Adrenal gland (tissue), 12 donors: Measurements from ENCODE around the gene AKAP7. TPM values are rescaled to one million over a fixed set of nuclear protein-coding genes. Genes with fewer than 3 reads are reported as not detected.
A peak's percentile ranks its signal among the peaks of the same experiment; 100 is the strongest.

Experiments used
- DNase-seq, 7 donors: peaks; one replicate each; pipeline ENCODE4 v3.0.0-alpha.2; 2019 to 2020
- H3K27ac ChIP-seq, 5 donors: fragments of 200-600 bp; sonication (generic) in 4 of 5; 1 replicate in 3 of 5; 2 replicates in 2 of 5; pipeline versions ENCODE4 v1.5.1 to v1.8.0; 2016 to 2020; ENCODE audit warnings: mild to moderate bottlenecking in 1 of 5
- H3K27me3 ChIP-seq: fragments of 200-600 bp; 2 replicates; pipeline ENCODE4 v1.8.0; 2021
- H3K36me3 ChIP-seq, 2 donors: fragments of 200-600 bp; replicated peaks in 1 of 2; 1 replicate in 1 of 2; 2 replicates in 1 of 2; pipeline versions ENCODE4 v1.5.1 to v1.8.0; 2018 to 2022
- H3K4me1 ChIP-seq, 2 donors: fragments of 200-600 bp; replicated peaks in 1 of 2; 1 replicate in 1 of 2; 2 replicates in 1 of 2; pipeline versions ENCODE4 v1.5.1 to v1.8.0; 2018 to 2021
- H3K4me3 ChIP-seq, 4 donors: fragments of 200-600 bp; sonication (generic) in 3 of 4; one replicate each; pipeline ENCODE4 v1.5.1; 2016 to 2018
- H3K9me3 ChIP-seq, 3 donors: fragments of 200-600 bp; sonication (generic) in 1 of 3; replicated peaks in 1 of 3; 1 replicate in 2 of 3; 2 replicates in 1 of 3; pipeline versions ENCODE4 v1.5.1 to v1.8.0; 2016 to 2021
- CTCF ChIP-seq, 6 experiments: fragments of 450-650 bp in 4 of 6; fragments of 200-600 bp in 2 of 6; sonication (generic) in 1 of 6; IDR thresholded peaks; 1 replicate in 5 of 6; 2 replicates in 1 of 6; pipeline versions ENCODE4 v1.5.1 to v1.8.0; 2016 to 2021; ENCODE audit warnings: antibody characterized with exemption in 6 of 6, mild to moderate bottlenecking in 2 of 6, moderate library complexity in 1 of 6
- POLR2A ChIP-seq, 2 donors: fragments of 450-650 bp; IDR thresholded peaks; one replicate each; pipeline ENCODE4 v1.6.1; 2017; ENCODE audit warnings: antibody characterized with exemption in 2 of 2, mild to moderate bottlenecking in 2 of 2, moderate library complexity in 1 of 2
- WGBS, 4 donors: extraction: QIAGEN DNeasy Blood & Tissue Kit in 2 of 4; methylation state at CpG; one replicate each; pipeline versions ENCODE4 v1.1.5 to v1.1.7; 2013 to 2017; 5-methylcytosine and 5-hydroxymethylcytosine counted together
- intact Hi-C, 2 donors: fragments of 100-400 bp; cut with DNase I; formaldehyde crosslinking; loops; one replicate each; pipeline versions ENCODE4 v1.14.1 to v1.15.0; 2022 to 2023
- polyA plus RNA-seq, 3 donors: library from polyadenylated mRNA; stranded (reverse); fragments of 200-250 nt in 2 of 3; fragments of 350-450 nt in 1 of 3; fragmentation: Illumina TruSeq in 1 of 3; extraction: RNeasy Lipid Tissue Mini Kit (QIAGEN cat#74804) in 1 of 3; gene quantifications; one replicate each; pipeline ENCODE4 v1.2.3, GENCODE V29; 2013 to 2014
- total RNA-seq, 9 donors: library from RNA; depleted of rRNA in 4 of 9; stranded (reverse); fragments of >200 nt in 4 of 9; fragments of 120-200 nt in 1 of 9; fragmentation: NEBNext Ultra II Directional in 1 of 9; extraction: Animal tissue kit (Norgen Biotek cat#: 25700) in 1 of 9; gene quantifications; one replicate each; pipeline versions ENCODE4 v1.1.0 to v1.2.4, GENCODE V29; 2013 to 2023
- donor health status: healthy with polysubstance abuse.
- donor health status: Bipolar disorder and iron deficiency.
- donor health status: DM: yes; HTN: yes; CAD: no.
- donor health status: DM: no; HTN: no; CAD: no.
- donor health status: DM: no; HTN: no; CAD: no.
- donor health status: DM: yes; HTN: yes; CAD: no.

AKAP7 gene
- total and polyA plus RNA-seq, 12 donors, result 36.2 to 165 (median 62.2) TPM

GRCh38 chr6:131225959-131226358, 90.7 kb downstream of the AKAP7 start:
- H3K36me3 ChIP-seq, result no peaks in the 10 kb centered on the region
- 67 to 83% (median 73%) methylated on average over 3 of the region's 3 CpGs for WGBS, 4 donors
- peaks cover 0 to 6% of the 10 kb centered on the region in 2 donors for H3K4me1 ChIP-seq
- no peaks in the 10 kb centered on the region for H3K27me3 ChIP-seq
- intact Hi-C loops, result no loop called here
- no peak overlapping the region for H3K4me3 ChIP-seq
- H3K9me3 ChIP-seq, result no peaks in the 10 kb centered on the region
- no peak overlapping the region for H3K27ac ChIP-seq
- DNase-seq, result no peak
- no peak for TF ChIP-seq POLR2A (IDR thresholded peaks at IDR 0.05)
- TF ChIP-seq CTCF (IDR thresholded peaks at IDR 0.05), result no peak

- DNase-seq, result no peak
- no peak for TF ChIP-seq CTCF (IDR thresholded peaks at IDR 0.05)
- no peak for TF ChIP-seq POLR2A (IDR thresholded peaks at IDR 0.05)
- no peak overlapping the region for H3K27ac ChIP-seq
- H3K9me3 ChIP-seq, result no peaks in the 10 kb centered on the region
- no peaks in the 10 kb centered on the region for H3K27me3 ChIP-seq
- H3K4me3 ChIP-seq, result no peak overlapping the region
- WGBS, 4 donors, result 77 to 86% (median 82%) methylated on average over 5 of the region's 5 CpGs
- H3K4me1 ChIP-seq, result peaks cover 0 to 6% of the 10 kb centered on the region in 2 donors
- H3K36me3 ChIP-seq, result no peaks in the 10 kb centered on the region
- intact Hi-C loops, result no loop called here
Measured at GRCh38 chr6:131226459-131227157, 91.3 kb downstream of the AKAP7 start.

- H3K36me3 ChIP-seq, result no peaks in the 10 kb centered on the region
- intact Hi-C loops, result no loop called here
- H3K27me3 ChIP-seq, result no peaks in the 10 kb centered on the region
- 91 to 99% (median 98%) methylated on average over 3 of the region's 3 CpGs for WGBS, 4 donors
- no peak overlapping the region for H3K27ac ChIP-seq
- H3K4me1 ChIP-seq, result peaks cover 0 to 6% of the 10 kb centered on the region in 2 donors
- no peaks in the 10 kb centered on the region for H3K9me3 ChIP-seq
- TF ChIP-seq CTCF (IDR thresholded peaks at IDR 0.05) (no peak), POLR2A (IDR thresholded peaks at IDR 0.05) (no peak)
- DNase-seq, result no peak
- H3K4me3 ChIP-seq, result no peak overlapping the region
Measured at GRCh38 chr6:131227158-131227543, 91.9 kb downstream of the AKAP7 start.

GRCh38 chr6:131231103-131231502, 95.8 kb downstream of the AKAP7 start:
- Histone ChIP-seq H3K36me3 (no peaks in the 10 kb centered on the region), H3K4me1 (peaks cover 0 to 6% of the 10 kb centered on the region in 2 donors), H3K9me3 (no peaks in the 10 kb centered on the region), H3K27me3 (no peaks in the 10 kb centered on the region), H3K27ac (peak overlapping the region in 1 of 5 donors; percentile 31), H3K4me3 (no peak overlapping the region)
- intact Hi-C loops, result no loop called here
- 45 to 57% (median 48%) methylated on average over 2 of the region's 2 CpGs for WGBS, 4 donors
- DNase-seq, result no peak
- no peak for TF ChIP-seq CTCF (IDR thresholded peaks at IDR 0.05)
- no peak for TF ChIP-seq POLR2A (IDR thresholded peaks at IDR 0.05)
